ENCODE results near the gene DPAGT1.

Gene DPAGT1

GRCh38 chr11:119092880-119093842, 8.5 kb downstream of the DPAGT1 start:
- TF ChIP-seq GATA2 (IDR thresholded peaks at IDR 0.05; ENCODE audit: low read depth, low read length): no peak
- no peak for TF ChIP-seq GATA3 (IDR thresholded peaks at IDR 0.05; ENCODE audit: low read depth, low read length)

- TF ChIP-seq GATA2 (IDR thresholded peaks at IDR 0.05; ENCODE audit: low read depth, low read length) (no peak), GATA3 (IDR thresholded peaks at IDR 0.05; ENCODE audit: low read depth, low read length) (no peak)
Observed at GRCh38 chr11:119091966-119092879, 9.4 kb downstream of the DPAGT1 start.

DNA sequence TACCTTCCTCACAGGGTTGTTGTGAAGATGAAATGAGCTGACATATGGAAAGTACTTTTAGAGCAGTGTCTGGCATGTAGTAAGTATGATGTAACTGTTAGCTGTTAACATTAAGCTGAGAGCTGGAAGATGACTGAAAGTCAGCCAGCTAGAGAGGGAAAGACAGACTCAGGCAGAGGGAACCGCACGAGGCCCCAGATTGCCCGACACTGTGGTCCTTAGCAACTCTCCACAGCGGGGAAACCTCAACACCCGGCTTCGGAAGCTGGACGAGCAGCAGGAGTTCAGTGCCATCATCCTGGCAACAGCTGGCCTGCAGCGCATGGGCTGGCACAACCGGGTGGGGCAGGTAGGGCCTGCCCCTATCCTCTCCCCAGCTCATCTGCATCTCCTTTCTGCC, 10.5 kb downstream of the DPAGT1 start:
- no peak for TF ChIP-seq GATA3 (IDR thresholded peaks at IDR 0.05; ENCODE audit: low read depth, low read length)
- no peak for TF ChIP-seq GATA2 (IDR thresholded peaks at IDR 0.05; ENCODE audit: low read depth, low read length)

GRCh38 chr11:119089319-119089718, 12.3 kb downstream of the DPAGT1 start:
- no peak for TF ChIP-seq GATA3 (IDR thresholded peaks at IDR 0.05; ENCODE audit: low read depth, low read length)
- TF ChIP-seq GATA2 (IDR thresholded peaks at IDR 0.05; ENCODE audit: low read depth, low read length): no peak

DNA sequence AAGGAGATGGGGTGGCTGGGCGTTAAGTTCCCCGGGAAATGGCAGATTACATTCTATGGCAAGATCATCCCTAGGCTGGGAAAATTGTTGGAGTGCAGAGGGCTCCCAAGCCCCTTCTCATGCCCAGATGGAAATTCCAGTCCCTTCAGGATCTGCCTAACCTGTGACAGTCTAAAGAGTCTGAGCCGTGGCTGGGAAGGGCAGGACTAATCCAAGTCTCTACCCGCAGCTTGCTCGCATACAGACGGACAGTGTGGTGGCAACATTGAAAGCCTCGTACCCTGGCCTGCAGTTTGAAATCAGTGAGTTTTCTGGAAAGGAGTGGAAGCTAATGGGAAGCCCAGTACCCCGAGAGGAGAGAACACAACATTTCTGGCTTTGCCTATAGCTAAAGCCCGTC, 13.2 kb downstream of the DPAGT1 start:
- TF ChIP-seq GATA3 (IDR thresholded peaks at IDR 0.05; ENCODE audit: low read depth, low read length) (no peak), GATA2 (IDR thresholded peaks at IDR 0.05; ENCODE audit: low read depth, low read length) (no peak)

DNA sequence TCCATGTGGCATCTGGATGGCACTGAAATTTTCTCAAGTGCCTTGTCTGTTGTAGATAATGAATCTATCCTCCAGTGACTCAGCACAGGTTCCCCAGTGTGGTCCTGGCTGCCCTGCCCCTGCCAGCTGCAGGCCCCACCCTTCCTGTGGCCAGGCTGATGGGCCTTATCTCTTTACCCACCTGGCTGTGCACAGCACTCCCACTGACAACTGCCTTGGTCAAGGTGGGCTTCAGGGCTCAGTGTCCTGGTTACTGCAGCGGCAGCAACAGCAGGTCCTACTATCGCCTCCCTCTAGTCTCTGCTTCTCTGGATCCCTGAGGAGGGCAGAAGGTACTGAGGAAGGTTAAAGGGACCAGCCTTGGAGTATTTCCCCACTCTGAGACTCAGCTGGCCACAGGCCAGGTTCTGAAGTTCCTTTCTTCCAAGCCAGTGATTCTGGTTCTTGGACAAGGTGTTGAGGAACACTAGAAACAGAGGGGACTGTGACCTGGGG, 13.9 kb downstream of the DPAGT1 start:
- no peak for TF ChIP-seq GATA3 (IDR thresholded peaks at IDR 0.05; ENCODE audit: low read depth, low read length)
- TF ChIP-seq GATA2 (IDR thresholded peaks at IDR 0.05; ENCODE audit: low read depth, low read length): no peak

DNA sequence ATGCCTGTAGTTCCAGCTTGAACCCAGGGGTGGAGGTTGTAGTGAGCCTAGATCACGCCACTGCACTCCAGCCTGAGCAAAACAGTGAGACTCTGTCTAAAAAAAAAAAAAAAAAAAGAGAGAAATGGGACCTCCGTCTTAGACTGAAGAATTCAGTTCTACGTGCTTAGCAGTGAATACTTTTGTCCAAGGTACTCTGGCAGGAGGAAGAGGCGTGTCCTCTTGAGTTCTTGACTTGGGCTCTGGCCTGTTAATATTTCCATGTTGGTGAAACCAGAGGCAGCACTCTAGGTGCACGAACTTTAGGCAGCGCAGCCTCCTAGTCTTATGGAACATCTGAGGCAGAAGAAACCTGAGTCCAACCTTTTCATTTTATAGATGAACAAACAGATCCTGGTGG, 14.5 kb downstream of the DPAGT1 start:
- TF ChIP-seq GATA3 (IDR thresholded peaks at IDR 0.05; ENCODE audit: low read depth, low read length) (no peak), GATA2 (IDR thresholded peaks at IDR 0.05; ENCODE audit: low read depth, low read length) (no peak)

- TF ChIP-seq GATA2 (IDR thresholded peaks at IDR 0.05; ENCODE audit: low read depth, low read length) (0 out of 2 replicates have a peak, but pooled peaks have one; percentile 27), GATA3 (IDR thresholded peaks at IDR 0.05; ENCODE audit: low read depth, low read length) (no peak)
Observed at GRCh38 chr11:119085437-119085847, 16.2 kb downstream of the DPAGT1 start.

GRCh38 chr11:119084663-119085436, 16.8 kb downstream of the DPAGT1 start, which contains the start of gene HMBS:
Gene HMBS, plus strand, starts transcription at chr11:119084881. Its CDS starts 153 bp downstream, at chr11:119085034.
- TF ChIP-seq GATA3 (IDR thresholded peaks at IDR 0.05; ENCODE audit: low read depth, low read length) (no peak), GATA2 (IDR thresholded peaks at IDR 0.05; ENCODE audit: low read depth, low read length) (no peak)

- TF ChIP-seq GATA2 (IDR thresholded peaks at IDR 0.05; ENCODE audit: low read depth, low read length) (no peak), GATA3 (IDR thresholded peaks at IDR 0.05; ENCODE audit: low read depth, low read length) (no peak)
Observed at GRCh38 chr11:119081682-119082260, 19.9 kb downstream of the DPAGT1 start.

- TF ChIP-seq GATA2 (IDR thresholded peaks at IDR 0.05; ENCODE audit: low read depth, low read length): no peak
- TF ChIP-seq GATA3 (IDR thresholded peaks at IDR 0.05; ENCODE audit: low read depth, low read length): no peak
Observed at GRCh38 chr11:119078675-119079420, 22.8 kb downstream of the DPAGT1 start.

- no peak for TF ChIP-seq GATA2 (IDR thresholded peaks at IDR 0.05; ENCODE audit: low read depth, low read length)
- TF ChIP-seq GATA3 (IDR thresholded peaks at IDR 0.05; ENCODE audit: low read depth, low read length): no peak
Observed at GRCh38 chr11:119077839-119078238, 23.8 kb downstream of the DPAGT1 start.
